Activated CD4-positive, alpha-beta memory T cell treated with anti-CD3 and anti-CD28 coated beads for 36 hours (primary cell): ENCODE data around the gene TNFSF9. TPM values are rescaled to one million over a fixed set of nuclear protein-coding genes. Genes with fewer than 3 reads are reported as not detected.
"Not testable (repeated sequence)": the region's sequence is repeated elsewhere in the genome, so short reads cannot be mapped to it uniquely, and the experiment has no call there.

Source experiments
- CTCF ChIA-PET: fragments of 350-600 bp; sonication (Branson Sonifier 250); formaldehyde crosslinking; loops from one replicate; lab custom pipeline; 2021; ENCODE audit warnings: antibody characterized with exemption, inconsistent platforms; lab: Charles Lee
- POLR2A ChIA-PET: fragments of 350-600 bp; sonication (Branson Sonifier 250); formaldehyde crosslinking; loops from one replicate; lab custom pipeline; 2021; ENCODE audit warnings: antibody characterized with exemption; lab: Charles Lee
- DNase-seq: peaks from one replicate; pipeline ENCODE4 v3.0.0-alpha.2; 2020
- H3K27ac Mint-ChIP-seq: one replicate; pipeline ENCODE4 v1.8.0; 2021; ENCODE audit warnings: mixed read lengths
- H3K27me3 Mint-ChIP-seq: one replicate; pipeline ENCODE4 v1.8.0; 2021; ENCODE audit warnings: mixed read lengths
- H3K36me3 Mint-ChIP-seq: one replicate; pipeline ENCODE4 v1.8.0; 2021; ENCODE audit warnings: mixed read lengths
- H3K4me1 Mint-ChIP-seq: one replicate; pipeline ENCODE4 v1.8.0; 2021; ENCODE audit warnings: low read depth, mixed read lengths
- H3K4me3 Mint-ChIP-seq: one replicate; pipeline ENCODE4 v1.8.0; 2021; ENCODE audit warnings: mild to moderate bottlenecking, mixed read lengths
- H3K9me3 Mint-ChIP-seq: one replicate; pipeline ENCODE4 v1.8.0; 2021; ENCODE audit warnings: mixed read lengths
- intact Hi-C: fragments of 100-400 bp; cut with micrococcal nuclease; formaldehyde crosslinking; loops from one replicate; pipeline ENCODE4 v1.15.1; 2023
- total RNA-seq, 2 experiments: library from RNA; stranded (reverse); gene quantifications; one replicate each; pipeline ENCODE4 v1.2.3, GENCODE V29; 2021

The TNFSF9 gene
- total RNA-seq, 2 experiments from 2014 or later: 1.2 to 1.4 TPM

DNA sequence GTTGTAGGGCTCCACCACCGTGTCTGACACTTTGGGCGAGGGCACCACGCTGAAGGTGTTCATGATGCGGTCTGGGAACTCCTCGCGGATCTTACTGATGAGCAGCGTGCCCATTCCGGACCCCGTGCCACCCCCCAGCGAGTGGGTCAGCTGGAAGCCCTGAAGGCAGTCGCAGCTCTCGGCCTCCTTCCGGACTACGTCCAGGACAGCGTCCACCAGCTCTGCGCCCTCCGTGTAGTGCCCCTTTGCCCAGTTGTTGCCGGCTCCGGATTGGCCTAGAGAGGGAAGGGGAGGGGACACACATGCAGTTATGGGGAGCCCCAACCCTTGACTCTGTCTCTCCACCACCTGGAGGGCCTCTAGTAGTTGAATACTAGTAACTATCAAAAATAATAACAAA is 34.9 kb upstream of the TNFSF9 start:
- peaks cover 9% of the 10 kb centered on the region for H3K9me3 Mint-ChIP-seq
- no peak overlapping the region for H3K27ac Mint-ChIP-seq
- H3K36me3 Mint-ChIP-seq: no peaks in the 10 kb centered on the region
- DNase-seq: no peak
- H3K4me1 Mint-ChIP-seq: peaks cover 6% of the 10 kb centered on the region
- H3K4me3 Mint-ChIP-seq: no peak overlapping the region
- ChIA-PET CTCF (no interaction called here), POLR2A (no interaction called here)
- peaks cover 4% of the 10 kb centered on the region for H3K27me3 Mint-ChIP-seq
- intact Hi-C loops: no loop called here

DNA sequence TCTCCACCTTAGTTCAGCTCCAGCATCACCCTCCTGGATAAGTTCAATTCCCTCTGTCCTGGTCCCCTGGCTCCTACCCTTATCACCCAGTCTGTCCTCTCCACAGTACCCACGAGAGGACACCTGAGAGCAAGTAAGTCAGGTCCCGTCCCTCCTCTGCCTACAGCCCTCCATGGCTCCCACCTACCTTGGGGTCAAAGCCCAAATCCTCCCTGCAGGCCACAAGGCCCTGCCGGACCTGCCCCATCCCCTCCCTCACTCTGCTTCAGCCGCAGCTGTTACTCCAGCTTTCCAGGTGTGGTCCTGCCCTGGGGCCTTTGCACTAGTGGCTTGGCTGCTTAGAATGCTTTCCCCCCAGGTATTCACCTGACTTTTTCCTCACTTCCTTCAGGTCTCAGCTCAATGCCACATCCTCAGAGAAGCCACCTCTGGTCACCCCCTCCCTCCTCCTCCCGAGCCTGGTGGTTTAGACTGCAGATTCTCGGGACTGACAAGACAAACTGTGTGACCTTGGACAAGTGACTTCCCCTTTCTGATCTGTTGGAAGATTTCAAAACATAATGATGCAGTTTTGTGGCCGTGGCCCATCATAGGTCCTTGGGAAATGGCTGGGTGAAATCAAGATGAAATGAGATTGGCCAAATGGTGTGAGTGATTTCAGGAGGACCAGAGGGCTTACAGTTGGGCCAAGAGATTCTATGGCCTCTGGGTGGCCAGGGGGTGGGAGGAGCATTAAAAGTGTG is 32.4 kb upstream of the TNFSF9 start:
- ChIA-PET CTCF (no interaction called here), POLR2A (no interaction called here)
- DNase-seq: no peak
- Mint-ChIP-seq H3K36me3 (no peaks in the 10 kb centered on the region), H3K9me3 (no peaks in the 10 kb centered on the region), H3K4me3 (no peak overlapping the region), H3K27ac (no peak overlapping the region), H3K4me1 (peaks cover 6% of the 10 kb centered on the region), H3K27me3 (peaks cover 13% of the 10 kb centered on the region)
- intact Hi-C loops: no loop called here

DNA sequence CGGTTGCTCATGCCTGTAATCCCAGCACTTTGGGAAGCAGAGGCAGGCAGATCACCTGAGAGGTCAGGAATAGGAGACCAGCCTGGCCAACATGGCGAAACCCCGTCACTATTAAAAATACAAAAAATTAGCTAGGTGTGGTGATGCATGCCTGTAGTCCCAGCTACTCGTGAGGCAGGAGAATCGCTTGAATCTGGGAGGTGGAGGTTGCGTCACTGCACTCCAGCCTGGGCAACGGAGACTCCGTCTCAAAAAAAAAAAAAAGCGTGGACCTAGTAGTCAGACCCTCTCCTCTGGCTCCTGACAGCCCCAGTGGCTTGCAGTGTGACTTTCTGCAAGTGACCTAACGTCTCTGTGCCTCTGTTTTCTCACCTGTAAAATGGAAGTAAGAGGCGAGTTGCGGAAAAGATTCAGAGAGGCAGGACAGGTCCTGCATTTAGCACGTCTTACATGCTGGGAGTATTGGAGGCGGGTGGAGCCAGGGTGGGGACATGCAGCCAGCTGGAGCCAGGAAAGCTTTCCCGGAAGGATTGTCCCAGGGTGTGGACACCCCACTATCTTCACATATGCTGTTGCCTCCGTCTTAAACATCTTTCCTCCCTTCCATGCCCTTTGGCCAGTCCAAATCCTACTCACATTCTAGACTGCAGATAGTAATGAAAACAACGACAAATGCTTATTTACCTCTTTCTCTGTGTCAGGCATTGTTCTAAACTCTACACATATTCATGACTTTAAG is 31.6 kb upstream of the TNFSF9 start:
- Mint-ChIP-seq H3K9me3 (no peaks in the 10 kb centered on the region), H3K27me3 (peaks cover 17% of the 10 kb centered on the region), H3K36me3 (no peaks in the 10 kb centered on the region), H3K4me1 (peaks cover 6% of the 10 kb centered on the region), H3K27ac (no peak overlapping the region), H3K4me3 (no peak overlapping the region)
- ChIA-PET CTCF (interaction anchor here (1.0 kb wide), 1 partner anchor 18 kb away, joined by 4 read pairs; the partner anchor contains the start of gene DENND1C), POLR2A (no interaction called here)
- intact Hi-C loops: no loop called here
- DNase-seq: no peak

DNA sequence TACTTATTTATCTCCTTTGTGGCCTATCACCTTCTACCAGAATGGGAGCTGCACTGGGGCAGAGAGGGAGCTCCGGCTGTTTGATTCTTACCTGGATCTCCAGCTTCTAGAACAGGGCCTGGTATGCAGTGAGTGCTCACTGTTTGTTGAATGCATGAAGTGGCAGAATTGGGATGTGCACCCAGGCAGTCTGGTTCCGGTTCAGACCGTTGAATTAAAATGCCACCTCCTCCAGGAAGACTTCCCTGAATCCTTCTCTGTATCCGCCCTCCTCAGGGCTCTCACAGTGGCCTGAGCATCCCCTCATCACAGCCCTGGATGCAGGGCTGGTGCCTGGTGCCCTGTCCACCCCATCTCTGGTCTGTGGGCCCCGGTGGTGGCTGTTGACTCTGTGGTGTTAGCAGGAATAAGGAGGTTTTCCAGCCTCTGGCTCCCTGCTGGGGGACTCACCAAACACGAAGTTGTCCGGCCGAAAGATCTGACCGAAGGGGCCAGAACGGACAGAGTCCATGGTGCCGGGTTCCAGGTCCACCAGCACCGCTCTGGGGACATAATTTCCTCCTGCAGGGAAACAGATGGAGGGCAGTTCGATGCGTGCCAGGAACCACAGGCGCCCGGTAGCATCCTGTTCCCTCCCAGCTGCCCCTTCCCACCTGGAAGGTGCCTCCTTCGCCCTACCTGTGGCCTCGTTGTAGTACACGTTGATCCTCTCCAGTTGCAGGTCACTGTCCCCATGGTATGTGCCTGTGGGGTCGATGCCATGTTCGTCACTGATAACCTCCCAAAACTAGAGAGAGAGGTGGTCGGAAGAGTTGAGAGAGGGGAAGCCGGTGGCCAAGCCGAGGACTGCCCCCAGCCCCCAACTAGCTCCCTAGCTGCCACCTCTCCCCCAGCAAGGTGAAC is 29.7 kb upstream of the TNFSF9 start:
- CTCF ChIA-PET: interaction anchor here (1.0 kb wide), 1 partner anchor 19 kb away, joined by 4 read pairs; the partner anchor contains the start of gene DENND1C
- Mint-ChIP-seq H3K27me3 (peaks cover 17% of the 10 kb centered on the region), H3K4me1 (peaks cover 10% of the 10 kb centered on the region), H3K9me3 (no peaks in the 10 kb centered on the region), H3K27ac (no peak overlapping the region), H3K36me3 (no peaks in the 10 kb centered on the region), H3K4me3 (peak overlapping the region; percentile 71)
- no peak for DNase-seq
- POLR2A ChIA-PET: interaction anchor here (0.8 to 1.6 kb wide), 2 partner anchors 16 to 63 kb away, joined by 3 to 4 read pairs; no protein-coding TSS in a partner anchor
- intact Hi-C loops: no loop called here

DNA sequence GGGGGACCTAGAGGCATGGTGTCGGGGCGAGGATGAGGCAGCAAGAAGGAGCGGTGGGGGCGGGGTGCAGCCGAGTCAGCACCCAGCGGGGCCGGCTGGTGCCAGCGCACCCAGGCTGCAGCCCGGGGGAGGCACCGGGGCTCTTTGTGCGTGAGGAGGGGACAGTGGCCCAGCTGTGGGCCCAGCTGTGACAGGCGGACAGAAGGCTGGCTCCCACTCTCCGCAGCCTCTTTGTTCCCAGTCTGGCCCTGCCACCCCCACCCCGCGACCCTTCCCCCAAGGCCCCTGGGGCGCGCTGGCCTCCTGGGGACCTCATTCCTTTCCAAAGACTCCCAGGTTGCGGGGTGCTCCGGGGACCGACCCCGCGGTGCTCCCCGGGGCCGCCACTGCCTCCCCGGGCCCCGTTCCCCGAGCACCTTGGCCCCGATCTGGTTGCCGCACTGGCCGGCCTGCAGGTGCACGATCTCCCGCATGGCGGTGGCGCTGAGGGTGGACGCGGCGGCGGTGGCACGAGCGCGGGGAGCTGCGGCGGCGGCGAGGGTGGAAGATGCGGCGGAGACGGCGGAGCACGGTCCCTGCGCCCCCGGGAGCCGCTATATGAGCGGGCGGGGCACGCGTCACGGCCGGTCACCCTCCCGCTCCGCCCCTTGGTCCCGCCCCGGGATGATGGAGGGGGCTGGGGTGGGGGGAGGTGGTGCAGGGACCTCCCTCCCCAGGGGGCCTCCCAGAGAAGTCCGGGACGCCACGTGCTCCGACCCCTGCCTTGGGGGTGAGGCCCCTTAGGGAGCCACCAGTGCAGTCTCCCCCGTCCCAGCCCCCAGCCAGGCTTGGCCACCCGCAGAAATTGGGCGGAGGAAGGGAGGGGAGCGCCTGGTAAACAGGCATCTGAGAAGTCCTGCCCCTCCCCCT is 28.8 kb upstream of the TNFSF9 start, which contains the start of gene TUBB4A:
Gene TUBB4A, minus strand, starts transcription at position 570 of the 909 bp plus-strand sequence. Its CDS starts 97 bp downstream, at position 473.
- Mint-ChIP-seq H3K36me3 (no peaks in the 10 kb centered on the region), H3K27ac (no peak within 1 kb of the TSS), H3K27me3 (peaks cover 17% of the 10 kb centered on the region), H3K4me3 (peak within 1 kb of the TSS; percentile 71), H3K9me3 (no peaks in the 10 kb centered on the region), H3K4me1 (peaks cover 10% of the 10 kb centered on the region)
- ChIA-PET CTCF (no interaction called here), POLR2A (interaction anchor here (0.8 to 1.6 kb wide), 3 partner anchors 15 to 64 kb away, joined by 3 to 4 read pairs (median 4); partner anchors contain the start of gene DENND1C)
- peak; percentile 58 for DNase-seq
- intact Hi-C loops: no loop called here

DNA sequence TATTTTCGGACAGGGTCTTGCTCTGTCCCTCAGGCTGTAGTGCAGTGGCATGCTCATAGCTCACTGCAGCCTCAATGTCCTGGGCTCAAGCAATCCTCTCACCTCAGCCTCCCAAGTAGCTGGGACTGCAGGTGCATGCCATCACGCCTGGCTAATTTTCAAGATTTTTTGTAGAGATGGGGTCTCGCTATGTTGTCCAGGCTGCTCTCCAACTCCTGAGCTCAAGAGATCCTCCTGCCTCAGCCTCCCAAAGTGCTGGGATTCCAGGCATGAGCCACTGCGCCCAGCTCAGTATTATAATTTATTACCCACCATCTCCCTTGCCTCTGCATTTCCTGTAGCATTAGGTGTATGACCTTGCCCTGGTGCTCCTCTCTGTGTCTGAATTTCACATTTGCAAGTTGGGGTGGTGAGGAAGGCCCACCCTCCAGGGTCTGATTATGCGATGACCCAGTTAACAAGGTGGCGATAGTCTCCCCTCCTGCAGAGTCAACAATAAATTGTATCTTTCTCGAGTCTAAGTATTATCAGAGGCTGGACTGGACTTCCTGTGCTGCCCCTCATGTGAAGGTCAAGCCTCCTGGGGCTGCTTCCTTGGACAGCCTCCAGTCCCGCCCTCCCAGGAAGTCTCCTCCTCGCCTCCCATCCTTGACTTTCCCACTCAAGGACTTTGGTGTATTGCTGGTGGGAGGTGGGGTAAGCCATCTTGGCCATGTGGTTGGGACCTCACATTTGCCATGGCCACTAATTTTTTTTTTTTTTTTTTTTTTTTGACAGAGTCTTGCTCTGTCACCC is 27.2 kb upstream of the TNFSF9 start:
- Mint-ChIP-seq H3K4me1 (peaks cover 10% of the 10 kb centered on the region), H3K27me3 (peaks cover 17% of the 10 kb centered on the region), H3K36me3 (no peaks in the 10 kb centered on the region), H3K4me3 (no peak overlapping the region), H3K9me3 (no peaks in the 10 kb centered on the region), H3K27ac (no peak overlapping the region)
- no peak for DNase-seq
- ChIA-PET POLR2A (interaction anchor here (0.9 kb wide), 1 partner anchor 22 kb away, joined by 4 read pairs; the partner anchor contains the start of gene DENND1C), CTCF (interaction anchor here (0.6 to 2.7 kb wide), 6 partner anchors 13 to 150 kb away, joined by 3 to 9 read pairs (median 4); partner anchors contain the start of gene DENND1C)
- intact Hi-C loops: loop anchor here (2.0 kb wide), 2 partner anchors 23 to 43 kb away; partner anchors contain the start of gene DENND1C

DNA sequence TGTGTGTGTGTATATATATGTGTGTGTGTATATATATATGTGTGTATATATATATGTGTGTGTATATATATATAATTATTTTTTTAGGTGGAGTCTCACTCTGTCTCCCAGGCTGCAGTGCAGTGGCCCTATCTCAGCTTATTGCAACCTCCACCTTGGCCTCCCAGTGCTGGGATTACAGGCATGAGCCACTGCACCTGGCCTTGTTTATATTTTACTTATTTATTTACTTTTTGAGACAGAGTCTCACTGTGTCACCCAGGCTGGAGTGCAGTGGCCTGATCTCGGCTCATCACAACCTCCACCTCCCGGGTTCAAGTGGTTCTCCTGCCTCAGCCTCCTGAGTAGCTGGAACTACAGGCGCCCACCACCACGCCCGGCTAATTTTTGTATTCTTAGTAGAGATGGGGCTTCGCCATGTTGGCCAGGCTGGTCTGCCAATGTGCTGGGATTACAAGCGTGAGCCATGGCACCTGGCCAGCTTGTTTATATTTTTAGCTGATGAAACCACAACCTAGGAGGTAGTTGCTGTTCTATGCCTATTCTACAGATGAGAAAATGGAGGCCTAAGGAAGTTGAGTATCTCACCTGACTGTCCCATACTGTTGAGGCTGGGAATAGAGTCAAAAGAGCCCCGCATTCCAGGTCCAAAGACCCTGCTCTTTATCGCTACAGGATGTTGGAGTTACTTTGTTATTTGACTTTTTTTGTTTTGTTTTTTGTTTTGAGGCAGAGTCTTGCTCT is 22.6 kb upstream of the TNFSF9 start:
- H3K36me3 Mint-ChIP-seq, intact Hi-C loops, H3K4me1 Mint-ChIP-seq, H3K9me3 Mint-ChIP-seq, DNase-seq, H3K27ac Mint-ChIP-seq, H3K4me3 Mint-ChIP-seq, POLR2A ChIA-PET, H3K27me3 Mint-ChIP-seq: not testable (repeated sequence)
- CTCF ChIA-PET: interaction anchor here (1.3 kb wide), 1 partner anchor 9 kb away, joined by 3 read pairs; no protein-coding TSS in a partner anchor

DNA sequence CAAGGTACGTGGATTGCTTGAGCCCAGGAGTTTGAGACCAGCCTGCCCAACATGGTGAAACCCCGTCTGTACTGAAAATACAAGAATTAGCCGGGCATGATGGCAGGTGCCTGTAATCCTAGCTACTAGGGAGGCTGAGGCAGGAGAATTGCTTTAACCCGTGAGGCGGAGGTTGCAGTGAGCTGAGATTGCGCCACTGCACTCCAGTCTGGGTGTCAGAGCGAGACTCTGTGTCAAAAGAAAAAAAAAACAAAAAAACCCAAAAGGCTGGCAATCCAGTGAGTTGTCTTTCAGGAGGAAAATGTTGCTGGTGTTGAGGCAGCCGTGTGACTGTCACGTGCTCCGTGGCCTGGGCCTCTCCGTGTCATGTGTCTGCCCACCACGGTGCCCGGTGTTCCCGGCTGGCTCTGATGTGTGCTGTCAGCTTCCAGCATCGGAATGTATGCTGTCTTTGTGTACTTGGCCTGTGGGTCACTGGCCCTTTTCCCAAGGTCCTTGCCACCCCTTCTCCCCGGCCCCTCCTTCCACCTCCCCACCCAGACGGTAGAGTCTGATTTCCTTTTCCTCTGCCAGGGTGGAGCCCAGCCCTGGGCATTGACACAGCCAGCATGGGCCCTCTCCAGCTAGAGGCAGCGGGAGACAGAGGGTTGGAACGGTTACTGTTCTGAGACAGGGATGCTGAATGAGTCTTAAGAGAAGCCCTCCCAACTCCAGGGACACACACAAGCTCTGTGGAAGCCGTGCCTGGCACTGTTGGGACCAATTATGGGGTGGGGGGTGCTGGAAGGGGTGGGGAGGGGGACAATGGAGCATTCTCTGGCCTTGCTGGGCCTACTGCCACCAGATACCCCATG is 21.5 kb upstream of the TNFSF9 start:
- H3K27me3 Mint-ChIP-seq: no peaks in the 10 kb centered on the region
- H3K4me3 Mint-ChIP-seq: no peak overlapping the region
- intact Hi-C loops: no loop called here
- CTCF ChIA-PET: no interaction called here
- H3K9me3 Mint-ChIP-seq: no peaks in the 10 kb centered on the region
- H3K27ac Mint-ChIP-seq: no peak overlapping the region
- H3K36me3 Mint-ChIP-seq: no peaks in the 10 kb centered on the region
- POLR2A ChIA-PET: no interaction called here
- H3K4me1 Mint-ChIP-seq: peaks cover 4% of the 10 kb centered on the region
- DNase-seq: no peak

DNA sequence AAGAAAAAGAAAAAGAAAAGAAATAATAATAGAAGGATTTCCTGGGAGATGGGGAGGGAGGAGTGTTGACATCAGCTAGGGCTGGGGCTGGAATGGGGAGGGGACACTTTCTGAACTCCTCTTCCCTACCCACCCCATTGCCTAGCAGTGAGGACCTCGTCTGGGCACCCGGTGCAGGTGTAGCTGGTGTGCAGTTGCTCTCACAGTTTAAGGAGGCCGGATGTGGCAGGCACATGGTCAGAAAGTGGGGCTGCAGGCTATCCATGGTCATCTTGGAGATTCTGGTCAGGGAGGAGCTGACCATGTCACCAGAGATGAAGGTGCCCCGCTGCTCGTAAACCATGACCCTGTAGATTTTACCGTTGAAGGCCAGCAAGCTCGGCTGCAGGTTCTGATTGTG is 20.2 kb upstream of the TNFSF9 start:
- intact Hi-C loops: no loop called here
- Mint-ChIP-seq H3K27me3 (no peaks in the 10 kb centered on the region), H3K9me3 (no peaks in the 10 kb centered on the region), H3K4me1 (no peaks in the 10 kb centered on the region), H3K27ac (no peak overlapping the region), H3K4me3 (no peak overlapping the region), H3K36me3 (no peaks in the 10 kb centered on the region)
- CTCF ChIA-PET: interaction anchor here (0.6 to 1.3 kb wide), 2 partner anchors 11 to 977 kb away, joined by 3 read pairs; no protein-coding TSS in a partner anchor
- DNase-seq: no peak
- POLR2A ChIA-PET: no interaction called here
